Brain pericyte (primary cell): ENCODE data around the gene ZNF320.
"Not testable (repeated sequence)": the region's sequence is repeated elsewhere in the genome, so short reads cannot be mapped to it uniquely, and the experiment has no call there.

ENCODE experiments used
- DNase-seq: peaks from one replicate; pipeline ENCODE4 v3.0.0-alpha.2; 2012; ENCODE audit warnings: low read depth, low spot score

ZNF320 gene

GRCh38 chr19:52897138-52897935, at the start of gene ZNF320:
Gene ZNF320, minus strand, starts transcription at chr19:52897635. Its CDS starts 7,380 bp downstream, at chr19:52890255.
- DNase-seq = peak; percentile 69

DNA sequence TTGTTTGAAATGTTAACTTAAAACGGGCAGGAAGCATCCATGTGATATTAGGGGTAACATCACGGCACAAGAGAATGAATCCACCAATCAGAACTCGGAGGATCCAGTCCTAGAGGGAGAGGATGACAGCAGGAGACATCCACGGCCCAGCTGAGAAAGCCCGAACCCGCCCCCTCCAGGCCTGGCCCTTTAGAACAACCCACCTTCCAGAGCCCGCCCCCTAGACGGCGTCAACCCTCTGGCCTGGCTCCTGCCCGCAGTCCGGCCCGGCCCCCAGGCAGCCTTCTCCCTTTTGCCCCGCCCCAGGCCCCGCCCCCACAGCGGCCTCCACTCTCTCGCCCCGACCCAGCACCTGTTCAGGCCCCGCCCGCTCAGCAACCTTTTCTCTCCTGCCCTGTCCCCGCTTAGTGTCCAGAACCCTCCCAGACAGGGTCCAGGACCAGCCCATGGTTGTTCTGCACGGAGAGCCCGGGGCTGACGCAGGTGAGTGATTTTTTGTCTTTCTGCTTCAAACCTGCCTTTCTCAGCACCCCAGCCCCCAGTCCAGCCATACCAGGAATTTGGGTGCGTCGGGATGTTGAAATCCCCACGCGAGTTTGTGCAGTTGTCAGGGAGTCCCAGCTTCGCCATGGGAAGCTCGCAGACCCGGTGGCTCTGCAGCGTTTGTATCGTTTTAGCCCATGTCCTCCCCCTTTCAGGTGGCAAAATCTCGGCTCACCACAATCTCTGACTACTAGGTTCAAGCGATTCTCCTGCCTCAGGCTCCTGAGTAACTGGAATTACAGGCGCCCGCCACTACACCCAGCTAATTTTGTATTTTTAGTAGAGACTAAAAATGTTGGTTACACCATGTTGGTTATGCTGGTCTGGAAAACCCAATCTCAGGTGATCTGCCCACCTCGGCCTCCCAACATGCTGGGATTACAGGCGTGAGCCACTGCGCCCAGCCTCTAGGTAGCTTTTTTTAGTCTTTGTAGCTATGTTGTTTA, 49.2 kb upstream of the ZNF320 start:
- no peak for DNase-seq

DNA sequence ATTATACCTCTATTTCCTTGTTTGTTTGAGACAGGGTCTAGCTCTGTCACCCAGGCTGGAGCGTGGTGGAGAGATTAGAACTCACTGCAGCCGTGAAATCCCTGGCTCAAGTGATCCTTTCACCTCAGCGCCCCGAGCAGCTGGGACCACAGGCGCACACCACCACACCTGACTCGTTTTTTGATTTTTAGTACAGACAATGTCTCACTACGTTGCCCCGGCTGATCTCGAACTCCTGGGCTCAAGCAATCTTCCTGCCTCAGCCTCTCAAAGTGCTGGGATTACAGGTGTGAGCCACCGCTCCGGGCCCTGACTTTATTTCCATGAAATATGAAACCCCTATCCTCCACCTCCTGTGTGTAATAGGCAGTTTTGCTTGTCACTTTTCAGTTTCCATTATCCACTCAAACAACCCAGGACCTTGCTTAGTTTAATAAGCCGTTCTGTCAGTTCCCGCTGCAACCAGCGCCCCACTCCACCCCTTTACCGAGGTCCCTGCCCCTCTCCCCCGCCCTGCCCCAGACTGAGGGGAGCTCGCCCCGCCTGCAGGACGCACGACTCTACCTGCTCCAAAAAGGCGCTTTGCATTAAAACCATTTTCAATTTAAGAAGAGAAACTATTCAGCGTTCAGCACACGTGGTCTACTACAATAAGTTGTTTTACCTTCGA, 48.4 kb upstream of the ZNF320 start:
- DNase-seq = no peak

DNA sequence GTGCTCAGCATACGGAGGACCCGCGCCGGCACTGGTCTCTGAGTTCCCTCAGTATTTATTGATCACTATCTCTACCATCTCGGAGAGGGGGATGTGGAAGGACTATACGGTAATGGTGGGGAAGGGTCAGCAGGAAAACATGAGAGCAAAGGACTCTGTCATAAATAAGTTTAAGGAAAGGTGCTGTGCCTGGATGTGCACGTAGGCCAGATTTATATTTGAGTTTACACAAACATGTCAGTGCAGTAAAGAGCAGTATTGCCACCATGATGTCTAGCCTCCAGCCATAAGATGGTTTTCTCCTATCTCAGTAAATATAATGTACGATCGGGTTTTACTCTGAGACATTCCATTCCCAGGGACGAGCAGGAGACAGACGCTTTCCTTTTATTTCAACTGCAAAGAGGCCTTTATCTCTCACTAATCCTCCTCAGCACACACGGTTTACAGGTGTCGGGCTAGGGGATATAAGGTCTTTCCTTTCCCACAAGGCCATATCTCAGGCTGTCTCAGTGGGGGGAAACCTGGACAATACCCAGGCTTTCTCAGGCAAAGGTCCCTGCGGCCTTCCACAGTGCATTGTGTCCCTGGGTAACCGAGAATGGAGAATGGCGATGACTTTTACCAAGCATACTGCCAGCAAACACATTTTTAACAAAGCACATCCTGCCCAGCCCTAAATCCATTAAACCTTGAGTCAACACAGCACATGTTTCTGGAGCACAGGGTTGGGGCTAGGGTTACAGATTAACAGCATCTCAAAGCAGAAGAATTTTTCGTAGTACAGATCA, 47.5 kb upstream of the ZNF320 start:
- DNase-seq = not testable (repeated sequence)

DNA sequence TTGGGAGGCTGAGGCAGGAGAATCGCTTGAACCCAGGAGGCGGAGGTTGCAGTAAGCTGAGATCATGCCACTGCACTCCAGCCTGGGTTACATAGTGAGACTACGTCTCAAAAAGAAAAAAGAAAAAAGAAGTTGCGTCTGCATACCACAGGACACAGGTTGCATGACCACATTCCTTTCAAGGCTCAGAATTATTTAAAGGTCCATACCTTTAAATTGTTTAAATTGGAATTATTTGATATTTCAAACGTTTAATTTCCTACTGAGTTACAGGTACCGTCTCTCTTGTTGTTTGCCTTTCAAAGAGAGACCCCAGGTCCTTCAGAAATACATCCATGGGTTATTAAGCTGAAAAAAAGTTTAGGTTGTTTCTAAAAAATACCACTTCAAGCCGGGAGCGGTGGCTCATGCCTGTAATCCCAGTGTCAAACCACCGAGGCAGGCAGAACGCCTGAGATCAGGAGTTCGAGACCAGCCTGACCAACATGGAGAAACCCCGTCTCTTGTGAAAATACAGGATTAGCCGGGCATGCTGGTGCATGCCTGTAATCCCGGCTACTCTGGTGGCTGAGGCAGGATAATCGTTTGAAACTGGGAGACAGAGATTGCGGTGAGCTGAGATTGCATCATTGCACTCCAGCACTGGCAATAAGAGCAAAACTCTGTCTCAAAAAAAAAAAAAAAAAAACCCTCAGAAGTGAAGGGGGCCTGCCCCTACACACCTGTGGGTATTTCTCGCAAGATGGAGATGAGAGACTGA, 46.6 kb upstream of the ZNF320 start:
- DNase-seq = no peak

- no peak for DNase-seq
These were observed 45.9 kb upstream of the ZNF320 start for GRCh38 chr19:52943134-52943883.

- DNase-seq = peak; percentile 27
These were observed 45.1 kb upstream of the ZNF320 start for GRCh38 chr19:52942386-52943133.

- no peak for DNase-seq
These were observed 44.5 kb upstream of the ZNF320 start for GRCh38 chr19:52941941-52942385.

DNA sequence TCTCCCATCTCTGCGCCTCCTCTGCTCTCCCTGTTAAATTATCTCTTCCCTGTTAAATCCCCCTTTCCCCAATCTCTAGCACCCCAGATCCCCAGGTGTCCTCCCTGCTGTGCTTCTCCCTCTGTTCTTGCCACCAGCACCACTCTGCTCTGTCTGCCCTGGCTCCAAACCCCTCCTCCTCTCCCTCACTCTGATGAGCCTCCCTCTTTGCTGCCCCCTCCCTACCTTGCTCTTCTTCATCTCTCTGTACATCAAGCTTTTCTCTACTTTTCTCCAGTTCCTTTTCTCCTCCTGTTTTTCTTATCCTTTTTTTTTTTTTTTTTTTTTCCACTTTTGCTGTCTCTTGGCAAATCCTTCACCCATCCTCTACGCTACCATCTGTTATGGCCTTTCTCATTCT, 44.1 kb upstream of the ZNF320 start:
- not testable (repeated sequence) for DNase-seq

DNA sequence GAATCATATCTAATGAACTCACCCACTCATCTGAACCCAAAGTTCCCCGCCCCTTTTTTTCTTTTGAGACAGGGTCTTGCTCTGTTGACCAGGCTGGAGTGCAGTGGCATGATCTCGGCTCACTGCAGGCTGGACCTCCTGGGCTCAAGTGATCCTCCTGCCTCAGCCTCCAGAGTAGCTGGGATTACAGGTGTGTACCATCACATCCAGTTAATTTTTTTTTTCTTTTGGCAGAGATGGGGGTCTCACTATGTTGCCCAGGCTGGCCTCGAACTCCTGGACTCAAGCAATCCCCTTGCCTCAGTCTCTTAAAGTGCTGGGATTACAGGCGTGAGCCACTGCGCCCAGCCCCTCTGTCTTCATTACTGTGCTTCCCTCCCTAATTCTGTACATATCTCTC, 43.5 kb upstream of the ZNF320 start:
- DNase-seq = not testable (repeated sequence)

- DNase-seq = no peak
These were observed 41.3 kb upstream of the ZNF320 start for GRCh38 chr19:52938761-52939160.

DNA sequence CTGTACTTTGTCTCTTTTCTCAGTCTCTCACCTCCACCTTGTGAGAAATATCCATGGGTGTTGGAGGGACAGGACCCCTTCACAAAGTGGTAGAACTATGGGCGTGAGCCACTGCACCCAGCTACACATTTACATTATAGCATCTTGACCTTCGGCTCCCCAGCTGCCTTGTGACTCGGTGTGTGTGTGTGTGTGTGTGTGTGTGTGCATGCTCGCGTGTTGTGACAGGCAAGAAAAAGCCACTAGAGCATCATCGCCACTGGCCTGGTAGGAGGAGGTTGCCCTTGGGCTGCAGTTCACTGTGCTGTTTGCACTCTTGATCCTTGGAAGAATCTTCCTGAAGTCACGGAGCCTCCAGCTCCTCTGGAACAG, 39.5 kb upstream of the ZNF320 start:
- no peak for DNase-seq

DNA sequence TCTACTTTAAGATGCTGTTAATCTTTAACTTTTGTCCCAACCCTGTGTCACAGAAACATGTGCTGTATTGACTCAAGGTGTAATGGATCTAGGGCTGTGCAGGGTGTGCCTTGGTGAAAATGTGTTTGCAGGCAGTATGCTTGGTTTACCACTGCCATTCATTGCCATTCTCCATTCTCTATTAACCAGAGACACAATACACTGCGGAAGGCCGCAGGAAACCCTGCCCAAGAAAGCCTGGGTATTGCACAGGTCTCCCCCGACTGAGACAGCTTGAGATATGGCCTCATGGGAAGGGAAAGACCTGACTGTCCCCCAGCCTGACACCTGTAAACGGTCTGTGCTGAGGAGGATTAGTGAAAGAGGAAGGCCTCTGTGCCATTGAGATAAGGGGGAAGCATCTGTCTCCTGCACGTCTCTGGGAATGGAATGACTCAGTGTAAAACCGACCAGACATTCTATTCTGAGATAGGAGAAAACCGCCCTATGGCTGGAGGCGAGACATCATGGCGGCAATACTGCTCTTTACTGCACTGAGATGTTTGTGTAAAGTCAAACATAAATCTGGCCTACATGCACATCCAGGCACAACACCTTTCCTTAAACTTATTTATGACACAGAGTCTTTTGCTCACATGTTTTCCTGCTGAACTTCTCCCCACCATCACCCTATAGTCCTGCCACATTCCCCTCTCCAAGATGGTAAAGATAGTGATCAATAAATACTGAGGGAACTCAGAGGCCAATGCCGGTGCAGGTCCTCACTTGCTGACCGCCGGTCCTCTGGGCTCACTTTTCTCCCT, 38.9 kb upstream of the ZNF320 start:
- no peak for DNase-seq

DNA sequence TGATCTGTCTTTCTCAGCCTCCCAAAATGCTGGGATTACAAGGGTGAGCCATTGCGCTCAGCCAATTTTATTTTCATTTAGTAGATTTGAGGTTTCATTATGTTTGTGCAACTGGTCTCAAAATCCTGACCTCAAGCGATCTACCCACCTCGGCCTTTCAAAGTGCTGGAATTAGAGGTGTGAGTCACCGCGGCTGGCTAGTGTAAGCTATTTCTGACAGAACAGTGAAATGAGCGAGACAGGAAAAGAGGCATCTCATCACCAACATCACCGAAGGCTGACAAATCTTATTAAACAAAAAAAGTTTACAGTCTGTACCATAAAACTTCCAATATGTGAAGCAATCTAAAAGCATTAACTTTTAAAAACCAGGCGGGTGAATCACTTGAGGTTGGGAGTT, 38.0 kb upstream of the ZNF320 start:
- no peak for DNase-seq

GRCh38 chr19:52924641-52925040, 27.2 kb upstream of the ZNF320 start:
- not testable (repeated sequence) for DNase-seq

DNA sequence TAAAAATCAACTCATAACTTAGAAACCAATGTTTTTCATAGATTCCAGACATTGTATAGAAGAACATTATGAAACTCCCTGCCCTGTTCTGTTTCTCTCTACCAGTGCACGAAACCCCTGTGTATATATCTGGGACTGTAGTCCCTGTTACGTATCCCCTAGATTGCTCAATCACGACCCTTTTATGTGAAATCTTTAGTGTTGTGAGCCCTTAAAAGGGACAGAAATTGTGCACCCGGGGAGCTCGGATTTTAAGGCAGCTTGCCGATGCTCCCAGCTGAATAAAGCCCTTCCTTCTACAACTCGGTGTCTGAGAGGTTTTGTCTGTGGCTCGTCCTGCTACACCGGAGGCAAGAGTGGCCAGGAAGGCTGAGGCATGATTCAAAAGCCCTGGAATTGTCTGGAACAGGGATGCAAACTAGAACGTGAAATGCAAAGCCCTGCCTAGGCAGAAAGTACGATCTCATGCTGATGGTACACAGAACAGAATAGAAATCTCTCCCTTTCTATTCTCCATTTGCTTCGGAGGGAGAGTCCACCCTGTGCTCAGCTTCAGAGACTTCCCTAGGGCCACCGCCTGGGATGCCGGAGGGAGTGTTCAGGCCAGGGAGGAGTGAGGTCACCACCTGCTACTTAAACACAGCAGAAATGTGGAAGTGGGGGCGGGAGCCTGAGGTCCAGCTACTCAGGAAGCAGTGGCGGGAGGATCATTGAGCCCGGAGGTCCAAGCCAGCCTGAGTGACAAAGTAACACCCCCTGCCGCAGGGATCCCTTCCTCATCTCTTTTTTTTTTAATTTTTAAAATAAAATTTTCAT, 26.6 kb upstream of the ZNF320 start:
- no peak for DNase-seq
